Trophoblast cell (in vitro differentiated cells and primary cell): Measurements from ENCODE around the gene CHMP3.

Experiments
- DNase-seq, 2 donors: peaks; one replicate each; pipeline ENCODE4 v3.0.0-alpha.2; 2016
- H2AFZ ChIP-seq: 2 replicates; pipeline ENCODE4 v1.6.1; 2013; ENCODE audit warnings: low read length, moderate library complexity, mild to moderate bottlenecking; ENCODE audit not compliant: insufficient read depth, poor library complexity
- H2AK5ac ChIP-seq: 2 replicates; pipeline ENCODE4 v1.6.1; 2013; ENCODE audit warnings: mild to moderate bottlenecking, low read length
- H2BK120ac ChIP-seq: 2 replicates; pipeline ENCODE4 v1.6.1; 2013; ENCODE audit warnings: low read length, mild to moderate bottlenecking, moderate library complexity; ENCODE audit not compliant: insufficient read depth, poor library complexity
- H2BK12ac ChIP-seq: 2 replicates; pipeline ENCODE4 v1.6.1; 2013; ENCODE audit warnings: mild to moderate bottlenecking, low read length, moderate library complexity
- H2BK5ac ChIP-seq: 2 replicates; pipeline ENCODE4 v1.6.1; 2013; ENCODE audit warnings: low read length, low read depth, moderate library complexity, mild to moderate bottlenecking; ENCODE audit not compliant: poor library complexity
- H3K14ac ChIP-seq: 2 replicates; pipeline ENCODE4 v1.6.1; 2013; ENCODE audit warnings: mild to moderate bottlenecking, low read length
- H3K18ac ChIP-seq: 2 replicates; pipeline ENCODE4 v1.6.1; 2013; ENCODE audit warnings: mild to moderate bottlenecking, low read length
- H3K23ac ChIP-seq: 2 replicates; pipeline ENCODE4 v1.6.1; 2013; ENCODE audit warnings: low read length
- H3K27ac ChIP-seq: 2 replicates; pipeline ENCODE4 v1.5.1; 2013; ENCODE audit warnings: low read depth, mild to moderate bottlenecking, inconsistent platforms, low read length, moderate library complexity
- H3K27me3 ChIP-seq: 2 replicates; pipeline ENCODE4 v1.6.1; 2013; ENCODE audit warnings: inconsistent platforms, mild to moderate bottlenecking, low read length, moderate library complexity; ENCODE audit not compliant: insufficient read depth
- H3K36me3 ChIP-seq, 2 experiments: 1 replicate in 1 of 2; 2 replicates in 1 of 2; pipeline ENCODE4 v1.6.1; 2013; ENCODE audit warnings: low read length in 2 of 2, mild to moderate bottlenecking in 2 of 2, moderate library complexity in 1 of 2; ENCODE audit not compliant: insufficient read depth in 2 of 2, control insufficient read depth in 1 of 2
- H3K4ac ChIP-seq: 2 replicates; pipeline ENCODE4 v1.6.1; 2013; ENCODE audit warnings: low read depth, mild to moderate bottlenecking, low read length, moderate library complexity
- H3K4me1 ChIP-seq, 2 experiments: 1 replicate in 1 of 2; 2 replicates in 1 of 2; pipeline ENCODE4 v1.6.1; 2013; ENCODE audit warnings: low read length in 2 of 2, mild to moderate bottlenecking in 2 of 2, moderate library complexity in 1 of 2; ENCODE audit not compliant: insufficient read depth in 2 of 2, control insufficient read depth in 1 of 2
- H3K4me2 ChIP-seq: 2 replicates; pipeline ENCODE4 v1.6.1; 2013; ENCODE audit warnings: inconsistent platforms, mild to moderate bottlenecking, low read length, moderate library complexity
- H3K4me3 ChIP-seq: 2 replicates; pipeline ENCODE4 v1.5.1; 2013; ENCODE audit warnings: mild to moderate bottlenecking, low read depth, low read length, inconsistent platforms
- H3K79me1 ChIP-seq: one replicate; pipeline ENCODE4 v1.6.1; 2013; ENCODE audit warnings: low read length
- H3K79me2 ChIP-seq: 2 replicates; pipeline ENCODE4 v1.6.1; 2013; ENCODE audit warnings: low read length, mild to moderate bottlenecking; ENCODE audit not compliant: control insufficient read depth, insufficient read depth, poor library complexity
- H3K9ac ChIP-seq: 2 replicates; pipeline ENCODE4 v1.6.1; 2013; ENCODE audit warnings: mild to moderate bottlenecking, low read length
- H3K9me3 ChIP-seq: 2 replicates; pipeline ENCODE4 v1.6.1; 2013; ENCODE audit warnings: low read depth, mild to moderate bottlenecking, control low read depth, inconsistent platforms, low read length; ENCODE audit not compliant: insufficient read depth
- H4K12ac ChIP-seq: 2 replicates; pipeline ENCODE4 v1.6.1; 2013; ENCODE audit warnings: low read depth, mild to moderate bottlenecking, low read length, moderate library complexity
- H4K8ac ChIP-seq: 2 replicates; pipeline ENCODE4 v1.6.1; 2013; ENCODE audit warnings: low read depth, mild to moderate bottlenecking, low read length, moderate library complexity
- H4K91ac ChIP-seq: one replicate; pipeline ENCODE4 v1.6.1; 2013; ENCODE audit warnings: low read depth, mild to moderate bottlenecking, low read length, moderate library complexity
- WGBS: extraction: QIAGEN DNeasy Blood & Tissue Kit; methylation state at CpG from one replicate; pipeline ENCODE4 v1.1.7; 2013; ENCODE audit warnings: missing lambda C conversion rate; ENCODE audit not compliant: insufficient read length, insufficient coverage; ENCODE audit errors: extremely low coverage; 5-methylcytosine and 5-hydroxymethylcytosine counted together

The CHMP3 gene

GRCh38 chr2:86519349-86519748 lies 43.9 kb downstream of the CHMP3 start:
- no peak overlapping the region for H3K23ac ChIP-seq
- no peaks in the 10 kb centered on the region for H3K36me3 ChIP-seq
- no peaks in the 10 kb centered on the region for H3K79me2 ChIP-seq
- no peaks in the 10 kb centered on the region for H3K4me1 ChIP-seq
- no peak overlapping the region for H4K91ac ChIP-seq
- H3K4me3 ChIP-seq: no peak overlapping the region
- no peaks in the 10 kb centered on the region for H3K79me1 ChIP-seq
- H2BK5ac ChIP-seq: no peak overlapping the region
- H3K27ac ChIP-seq: no peak overlapping the region
- no peak for DNase-seq
- no peak overlapping the region for H2BK12ac ChIP-seq
- no peak overlapping the region for H4K12ac ChIP-seq
- no CpG with 5 or more reads among the region's 1 CpG for WGBS
- no peaks in the 10 kb centered on the region for H3K27me3 ChIP-seq
- no peak overlapping the region for H3K4me2 ChIP-seq
- H3K4ac ChIP-seq: no peak overlapping the region
- H2BK120ac ChIP-seq: no peak overlapping the region
- H2AFZ ChIP-seq: no peak overlapping the region
- no peak overlapping the region for H4K8ac ChIP-seq
- no peak overlapping the region for H3K9ac ChIP-seq
- H3K9me3 ChIP-seq: no peaks in the 10 kb centered on the region
- H3K18ac ChIP-seq: no peak overlapping the region
- H3K14ac ChIP-seq: no peak overlapping the region
- no peak overlapping the region for H2AK5ac ChIP-seq

GRCh38 chr2:86518481-86518880 lies 44.8 kb downstream of the CHMP3 start:
- Histone ChIP-seq H4K12ac (no peak overlapping the region), H3K79me2 (no peaks in the 10 kb centered on the region), H4K8ac (no peak overlapping the region), H4K91ac (no peak overlapping the region), H2BK5ac (no peak overlapping the region), H3K79me1 (no peaks in the 10 kb centered on the region), H2AFZ (no peak overlapping the region), H3K9me3 (no peaks in the 10 kb centered on the region), H2BK120ac (no peak overlapping the region), H3K14ac (no peak overlapping the region), H2BK12ac (no peak overlapping the region), H3K9ac (no peak overlapping the region), H3K4me1 (no peaks in the 10 kb centered on the region), H3K27ac (no peak overlapping the region), H3K27me3 (no peaks in the 10 kb centered on the region), H3K23ac (no peak overlapping the region), H2AK5ac (no peak overlapping the region), H3K18ac (no peak overlapping the region), H3K4ac (no peak overlapping the region), H3K4me3 (no peak overlapping the region), H3K36me3 (no peaks in the 10 kb centered on the region), H3K4me2 (no peak overlapping the region)
- DNase-seq: no peak
- no CpG with 5 or more reads among the region's 3 CpGs for WGBS

GRCh38 chr2:86513948-86514660 lies 49.1 kb downstream of the CHMP3 start:
- Histone ChIP-seq H2BK12ac (no peak overlapping the region), H2BK120ac (no peak overlapping the region), H3K23ac (no peak overlapping the region), H3K27ac (no peak overlapping the region), H4K91ac (no peak overlapping the region), H4K8ac (no peak overlapping the region), H3K36me3 (peaks cover 0 to 6% of the 10 kb centered on the region in 2 experiments), H2BK5ac (no peak overlapping the region), H4K12ac (no peak overlapping the region), H2AFZ (no peak overlapping the region), H3K4ac (no peak overlapping the region), H3K4me3 (no peak overlapping the region), H3K9me3 (no peaks in the 10 kb centered on the region), H3K27me3 (no peaks in the 10 kb centered on the region), H3K18ac (no peak overlapping the region), H3K4me2 (no peak overlapping the region), H3K79me2 (no peaks in the 10 kb centered on the region), H3K79me1 (no peaks in the 10 kb centered on the region), H2AK5ac (no peak overlapping the region), H3K14ac (no peak overlapping the region), H3K4me1 (no peaks in the 10 kb centered on the region), H3K9ac (no peak overlapping the region)
- DNase-seq: no peak
- no CpG with 5 or more reads among the region's 5 CpGs for WGBS

GRCh38 chr2:86512892-86513291 lies 50.4 kb downstream of the CHMP3 start:
- WGBS: no CpG with 5 or more reads among the region's 2 CpGs
- Histone ChIP-seq H3K9me3 (no peaks in the 10 kb centered on the region), H3K4me3 (no peak overlapping the region), H3K27me3 (no peaks in the 10 kb centered on the region), H3K18ac (no peak overlapping the region), H3K4ac (no peak overlapping the region), H4K91ac (no peak overlapping the region), H3K36me3 (peaks cover 5 to 14% of the 10 kb centered on the region in 2 experiments), H4K12ac (no peak overlapping the region), H3K23ac (no peak overlapping the region), H3K4me1 (no peaks in the 10 kb centered on the region), H3K79me2 (no peaks in the 10 kb centered on the region), H2BK120ac (no peak overlapping the region), H2AFZ (no peak overlapping the region), H3K4me2 (no peak overlapping the region), H2BK12ac (no peak overlapping the region), H2BK5ac (no peak overlapping the region), H3K27ac (no peak overlapping the region), H3K9ac (no peak overlapping the region), H3K14ac (no peak overlapping the region), H4K8ac (no peak overlapping the region), H3K79me1 (no peaks in the 10 kb centered on the region), H2AK5ac (no peak overlapping the region)
- no peak for DNase-seq
